LNCAP (cell line): ENCODE data around the gene CNTNAP2.

Source experiments
- CTCF ChIP-seq: fragments of 450-650 bp; IDR thresholded peaks from 2 replicates; pipeline ENCODE4 v1.5.1; 2017; ENCODE audit warnings: mild to moderate bottlenecking

Gene CNTNAP2

DNA sequence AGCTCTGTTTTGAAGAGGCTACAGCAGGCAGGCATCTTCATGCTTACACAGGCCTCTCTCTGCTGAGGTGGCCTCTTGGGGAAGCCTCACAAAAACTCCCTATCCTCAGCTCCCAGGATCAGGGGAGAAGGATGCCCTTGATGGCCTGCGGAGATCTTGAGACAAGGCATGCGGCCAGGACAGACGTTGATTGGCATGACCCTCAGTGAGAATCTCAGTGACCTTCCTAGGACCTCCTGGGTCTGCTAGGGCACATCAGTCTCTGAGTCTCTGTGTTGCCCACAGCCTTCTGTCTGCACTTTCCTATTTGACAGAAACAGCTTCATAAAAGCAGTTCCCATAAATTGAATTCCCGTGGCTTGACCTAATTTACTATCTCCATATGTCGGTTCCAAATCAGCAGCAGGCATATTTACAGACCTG is 1468.2 kb downstream of the CNTNAP2 start:
- TF ChIP-seq CTCF: no peak

- TF ChIP-seq CTCF: no peak
Observed at GRCh38 chr7:147586110-147586509, 1469.5 kb downstream of the CNTNAP2 start.

DNA sequence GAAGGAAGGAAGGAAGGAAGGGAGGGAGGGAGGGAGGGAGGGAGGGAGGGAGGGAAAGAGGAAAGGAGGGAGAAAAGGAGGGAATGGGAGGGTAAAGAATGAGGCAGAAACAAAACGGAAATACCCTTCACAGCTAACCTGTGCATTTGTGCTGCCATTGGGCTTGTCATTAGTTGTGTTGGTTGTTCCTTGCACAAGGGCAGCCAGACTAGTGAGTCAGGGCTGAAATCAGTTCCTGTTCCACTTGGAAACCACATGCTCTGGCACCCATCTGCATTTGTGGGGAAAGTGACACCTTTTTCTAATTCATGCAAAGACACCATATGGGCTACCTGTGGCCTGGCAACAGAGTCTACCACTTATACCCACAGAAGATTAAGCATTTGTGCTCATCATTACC is 1469.9 kb downstream of the CNTNAP2 start:
- TF ChIP-seq CTCF: no peak

DNA sequence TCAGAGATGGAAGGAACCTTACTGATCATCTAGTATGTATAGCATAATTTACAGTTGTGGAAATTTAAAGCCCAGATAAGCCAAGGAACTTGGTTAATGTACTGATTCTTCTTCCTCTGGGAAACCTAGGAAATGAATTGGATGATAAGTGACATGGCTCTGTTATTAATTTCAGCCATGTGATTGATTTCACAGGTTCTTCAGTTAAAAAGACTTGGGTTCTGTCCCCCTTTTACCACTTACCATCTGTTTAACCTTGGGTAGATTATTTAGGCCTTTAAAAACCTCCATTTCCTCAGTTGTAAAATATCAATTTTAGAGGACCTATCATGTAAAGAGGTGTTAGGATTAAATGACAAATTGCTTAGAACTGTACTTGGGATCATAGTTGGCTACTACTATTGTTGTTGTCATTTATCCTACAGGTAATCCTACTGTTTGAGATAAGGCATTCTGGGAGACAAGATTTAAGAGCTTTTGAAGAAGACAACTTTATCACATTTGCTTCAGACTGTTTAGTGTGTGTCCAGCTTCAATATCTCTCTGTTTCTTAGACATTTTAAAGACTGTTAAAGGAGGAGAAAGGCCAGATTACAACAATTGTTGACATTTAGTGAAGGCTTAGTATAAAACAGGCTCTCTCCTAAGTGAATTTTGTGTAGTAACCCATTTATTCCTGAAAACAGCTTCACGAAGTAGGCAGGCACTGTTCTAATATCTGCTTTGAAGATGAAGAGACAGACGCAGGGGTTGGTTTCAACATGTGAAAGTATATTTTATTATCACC is 1476.9 kb downstream of the CNTNAP2 start:
- no peak for TF ChIP-seq CTCF

DNA sequence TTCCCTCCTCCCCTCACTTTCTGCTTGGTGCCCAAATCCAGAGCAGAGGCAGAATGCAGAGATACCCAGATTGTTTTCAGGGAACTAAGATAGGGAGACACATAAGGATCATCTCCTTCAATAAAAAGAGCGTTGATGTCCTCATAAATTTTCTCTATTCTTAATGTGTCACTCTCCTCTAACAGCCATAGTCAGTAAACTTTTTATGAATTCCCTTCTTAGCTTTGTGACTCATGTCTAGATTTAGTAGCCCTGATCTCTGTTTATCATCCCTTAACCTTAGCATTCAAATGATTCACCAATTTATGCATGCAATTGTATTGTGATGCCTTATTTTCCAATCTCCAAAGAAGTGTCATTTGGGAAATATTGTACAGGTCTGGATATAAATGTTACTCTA is 1478.4 kb downstream of the CNTNAP2 start:
- no peak for TF ChIP-seq CTCF

DNA sequence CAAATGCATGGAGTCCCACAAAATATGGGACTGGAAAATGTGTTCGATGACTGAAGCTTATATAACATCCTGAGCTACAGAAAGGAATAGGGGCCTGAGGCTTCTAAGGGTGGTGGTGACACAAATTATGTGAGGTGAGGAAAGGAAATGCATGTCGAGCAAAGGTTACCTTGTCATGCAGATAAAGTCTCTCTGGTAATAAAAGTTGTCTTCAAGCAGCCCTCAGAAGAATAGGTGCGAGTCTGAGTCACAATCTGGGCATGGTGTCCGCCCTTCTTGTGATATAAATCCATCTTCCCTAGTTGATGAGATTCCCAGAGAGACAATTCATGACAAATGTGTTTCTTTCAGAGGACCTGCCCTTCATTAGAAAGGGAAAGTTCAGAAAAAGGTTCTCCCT is 1488.7 kb downstream of the CNTNAP2 start:
- no peak for TF ChIP-seq CTCF

DNA sequence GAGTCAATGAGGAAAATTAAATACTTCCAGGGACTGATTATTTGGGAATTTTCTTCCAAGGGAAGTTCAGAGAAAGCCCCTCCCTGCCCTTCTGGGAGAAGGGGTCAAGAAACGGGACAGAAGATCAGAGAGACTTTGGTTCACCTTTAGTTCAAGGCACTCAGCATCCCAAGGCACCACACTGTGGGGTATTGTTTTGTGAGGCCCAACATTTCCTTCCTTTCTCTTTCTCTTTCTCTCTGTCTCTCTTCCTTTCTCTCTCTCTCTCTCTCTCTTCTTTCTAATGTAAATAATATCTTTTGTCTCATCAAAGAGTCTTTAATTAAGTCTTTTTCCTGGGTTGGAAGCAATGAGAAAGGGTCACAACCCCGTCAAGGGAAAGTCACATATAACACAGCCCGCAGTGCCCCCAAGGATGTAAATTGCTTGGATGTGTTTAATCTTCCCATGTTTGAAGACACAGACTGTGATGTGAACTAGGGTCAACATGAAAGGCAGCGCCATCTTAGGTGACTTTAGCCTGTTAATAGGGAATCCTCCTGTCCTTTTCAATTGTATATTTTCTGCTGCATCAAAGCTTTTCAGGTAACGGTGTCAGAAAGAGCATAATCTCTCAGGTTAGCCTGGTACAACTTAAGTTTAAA is 1490.7 kb downstream of the CNTNAP2 start:
- TF ChIP-seq CTCF: no peak
